Activated T-cell treated with anti-CD3 and anti-CD28 coated beads for 4 hours (primary cell): ENCODE results near the gene KIDINS220.

ENCODE experiments used
- DNase-seq: peaks from one replicate; pipeline ENCODE4 v3.0.0-alpha.2; 2020

KIDINS220 gene

DNA sequence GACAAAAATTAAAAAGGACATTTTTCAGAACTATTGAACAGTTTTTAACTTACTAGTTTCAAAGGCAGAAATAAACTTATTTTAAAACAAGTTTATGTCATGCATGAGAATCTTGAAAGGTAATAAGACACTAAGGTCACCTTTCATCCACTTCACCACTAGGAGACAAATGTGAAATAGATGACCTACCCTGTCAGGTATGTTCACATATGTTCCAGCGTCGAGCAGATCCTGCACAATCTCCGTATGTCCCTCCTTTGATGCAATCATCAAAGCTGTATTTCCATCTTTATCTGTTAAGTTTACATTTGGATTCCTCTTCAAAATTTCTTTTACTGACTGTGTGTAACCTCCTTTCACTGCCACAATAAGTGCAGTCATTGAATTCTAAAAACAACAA is 34.7 kb downstream of the KIDINS220 start:
- DNase-seq, result no peak

DNA sequence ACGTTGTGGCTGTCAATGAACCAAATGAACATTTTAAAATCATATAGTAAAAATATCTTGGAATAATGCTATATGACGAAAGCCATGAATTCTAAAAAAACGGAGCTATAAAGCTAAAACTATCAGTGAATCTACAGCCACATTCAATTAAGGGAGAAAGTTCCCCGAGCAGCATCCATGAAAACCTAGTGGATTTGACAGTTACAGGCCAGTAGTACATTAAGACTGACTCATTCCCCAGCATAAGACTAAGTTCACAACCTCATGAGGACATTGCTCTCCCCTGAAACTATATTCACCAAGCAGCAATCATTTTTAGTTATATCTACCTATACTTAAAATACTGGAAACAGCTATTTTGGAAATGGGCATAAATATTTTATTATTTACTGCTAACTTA is 36.6 kb downstream of the KIDINS220 start:
- DNase-seq, result no peak

DNA sequence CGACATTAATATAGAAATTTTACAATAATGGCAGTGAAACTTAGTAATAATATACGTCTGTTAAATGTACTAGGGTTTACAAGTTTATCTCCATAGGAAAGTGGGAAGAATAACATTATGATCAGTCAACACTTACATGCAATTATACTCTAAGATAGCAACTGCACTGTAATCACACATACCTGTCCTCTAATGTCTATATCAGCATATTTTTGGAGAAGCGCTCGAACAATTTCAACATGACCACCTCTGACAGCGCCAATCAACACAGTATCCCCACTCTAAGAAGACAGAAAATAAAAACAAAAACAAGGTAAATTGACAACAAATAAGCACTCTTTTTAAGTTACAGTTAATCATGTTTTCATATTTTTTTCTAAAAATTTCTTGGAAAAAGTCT is 37.2 kb downstream of the KIDINS220 start:
- no peak for DNase-seq

DNA sequence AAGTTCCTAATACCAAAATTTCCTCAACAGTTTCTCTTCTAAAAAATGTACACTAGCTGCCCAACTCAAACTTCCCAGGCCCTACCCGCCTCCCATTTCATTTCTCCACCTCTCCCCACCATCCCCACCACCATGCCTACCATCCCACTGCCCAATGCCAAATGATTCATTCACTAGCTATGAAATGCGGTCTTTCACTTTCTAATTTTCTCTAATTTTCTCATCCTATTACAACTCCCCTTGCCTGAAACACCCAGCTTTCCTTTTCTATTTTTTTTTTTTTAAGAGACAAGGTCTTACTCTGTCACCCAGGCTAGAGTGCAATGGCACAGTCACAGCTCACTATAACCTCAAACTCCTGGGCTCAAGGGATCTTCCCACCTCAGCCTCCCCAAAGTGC is 38.4 kb downstream of the KIDINS220 start:
- DNase-seq, result no peak

DNA sequence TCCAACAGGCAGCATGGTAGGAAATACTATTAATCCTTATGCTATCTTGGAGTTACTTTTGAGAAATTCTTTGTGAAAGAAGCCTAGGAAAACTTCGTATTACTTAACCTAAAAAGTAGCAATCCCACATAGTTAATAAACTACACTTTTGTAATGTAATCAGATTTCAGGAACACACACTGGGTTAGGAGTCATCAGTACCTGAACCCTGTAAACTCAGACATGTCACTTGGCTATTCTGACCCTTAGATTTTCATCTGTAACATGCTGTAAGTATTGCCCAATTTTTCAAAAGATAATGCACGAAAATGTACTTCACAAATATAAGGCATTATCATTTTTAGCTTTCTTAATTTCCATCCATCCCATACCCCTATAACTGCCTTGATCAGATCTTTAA is 39.0 kb downstream of the KIDINS220 start:
- DNase-seq, result no peak

DNA sequence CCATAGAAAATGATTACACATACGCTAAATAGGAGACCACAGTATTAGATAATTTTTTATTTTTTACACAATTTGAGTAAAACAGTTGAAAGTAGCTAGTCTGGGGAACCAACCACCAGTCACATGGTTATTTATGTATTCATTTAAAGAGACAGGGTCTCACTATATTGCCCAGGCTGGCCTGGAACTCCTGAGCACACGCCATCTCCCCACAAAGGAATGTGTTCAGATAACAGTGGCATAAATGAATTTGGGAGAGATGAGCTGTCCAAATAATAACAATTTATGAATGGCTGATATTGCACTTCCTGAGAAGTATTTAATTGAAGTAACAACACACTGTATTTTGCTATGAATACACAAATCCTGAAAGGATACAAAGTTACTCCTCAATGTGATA is 39.7 kb downstream of the KIDINS220 start:
- DNase-seq, result no peak

DNA sequence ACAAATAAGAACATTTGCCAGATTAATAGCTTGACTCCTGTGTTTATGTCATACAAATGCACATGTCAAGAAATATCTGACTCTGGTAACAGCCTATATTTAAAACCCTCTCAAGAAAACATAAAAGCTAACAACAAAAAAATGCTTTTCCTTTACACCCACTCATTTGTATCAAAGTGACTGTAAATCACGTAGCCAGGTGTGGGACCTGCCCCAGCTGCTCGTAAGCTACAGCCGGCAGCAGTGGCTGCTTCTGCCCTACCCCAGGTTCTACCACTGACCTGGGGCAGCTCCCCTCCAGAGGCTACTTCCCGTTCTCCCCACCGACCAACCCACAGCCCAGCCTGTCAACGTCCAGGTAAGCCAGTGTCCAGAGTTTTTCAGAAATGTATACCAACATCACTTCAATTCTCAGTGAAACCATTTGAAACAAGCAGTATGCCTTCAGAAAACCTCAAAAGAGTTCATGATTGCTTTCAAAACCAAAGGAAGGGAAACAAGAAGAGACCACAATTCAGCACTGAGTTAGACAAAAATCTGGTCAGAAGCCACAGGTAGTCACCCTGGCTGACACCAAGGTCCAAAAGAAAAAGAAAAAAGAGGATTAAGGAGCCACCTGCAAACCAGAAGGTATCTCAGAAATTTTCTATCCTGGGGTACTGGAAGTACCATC is 40.4 kb downstream of the KIDINS220 start:
- no peak for DNase-seq

DNA sequence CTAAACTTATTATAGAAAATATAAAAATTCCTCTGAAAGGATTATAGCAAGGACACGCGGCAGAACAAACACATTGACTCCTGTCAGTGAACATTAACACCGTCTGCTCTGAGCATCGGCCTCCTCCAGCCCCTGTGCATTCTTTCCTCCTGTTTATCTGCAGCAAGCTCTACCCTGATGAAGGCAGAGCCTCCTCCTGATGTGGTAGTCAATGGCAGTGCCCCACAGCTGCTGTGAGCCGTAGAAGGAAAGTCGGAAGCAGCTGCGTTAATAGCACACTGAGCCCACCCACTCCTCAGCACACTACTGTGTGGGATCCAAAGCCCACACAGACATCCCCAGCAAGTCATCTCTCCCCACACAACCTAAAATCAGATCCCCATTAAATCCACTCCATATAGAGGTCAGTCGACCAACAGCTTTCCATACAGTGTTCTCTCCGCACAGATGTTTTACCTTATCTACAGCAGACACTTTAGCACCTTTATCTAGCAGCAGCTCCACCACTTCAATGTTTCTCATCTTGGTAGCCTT is 41.0 kb downstream of the KIDINS220 start:
- DNase-seq, result no peak

DNA sequence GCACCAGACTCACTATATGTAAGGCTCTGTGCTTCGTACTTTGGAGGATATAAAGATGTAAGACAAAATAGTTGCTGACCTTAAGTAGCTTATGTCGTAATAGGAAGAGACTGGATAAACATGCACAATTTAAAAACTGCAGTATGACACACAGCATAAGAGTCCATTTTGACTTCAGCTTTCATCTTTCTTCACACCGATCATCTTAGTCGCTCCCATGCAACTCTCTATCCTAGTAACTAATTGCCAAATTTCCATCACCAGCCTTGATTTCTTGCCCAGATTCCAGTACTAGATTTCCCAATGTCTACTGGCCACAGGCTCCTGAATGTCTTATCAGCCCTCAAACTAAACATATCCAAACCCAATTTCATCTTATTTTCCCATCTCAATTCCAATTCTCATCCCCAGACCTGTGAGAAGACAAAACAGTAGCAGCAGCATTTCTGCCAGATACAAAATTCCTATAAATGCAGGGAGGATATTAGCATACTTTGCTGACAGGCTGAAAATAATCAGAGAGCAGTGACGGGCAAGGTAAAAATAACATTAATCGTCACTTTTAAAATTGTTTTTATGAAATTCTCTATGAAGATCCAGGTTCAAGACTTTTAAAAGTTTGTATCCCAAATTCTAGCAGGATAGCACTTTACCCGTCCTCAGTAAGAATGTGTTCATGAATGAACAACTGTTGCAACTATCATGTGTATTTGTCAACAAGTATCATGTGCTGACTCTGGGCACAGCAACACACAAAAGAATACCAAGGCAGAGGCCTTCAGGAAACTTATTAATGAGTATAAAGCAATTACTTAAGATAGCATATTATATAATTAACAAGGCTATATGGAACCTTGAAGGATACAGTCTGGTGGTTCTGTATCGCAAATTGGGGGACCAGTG is 42.2 kb downstream of the KIDINS220 start:
- no peak for DNase-seq

DNA sequence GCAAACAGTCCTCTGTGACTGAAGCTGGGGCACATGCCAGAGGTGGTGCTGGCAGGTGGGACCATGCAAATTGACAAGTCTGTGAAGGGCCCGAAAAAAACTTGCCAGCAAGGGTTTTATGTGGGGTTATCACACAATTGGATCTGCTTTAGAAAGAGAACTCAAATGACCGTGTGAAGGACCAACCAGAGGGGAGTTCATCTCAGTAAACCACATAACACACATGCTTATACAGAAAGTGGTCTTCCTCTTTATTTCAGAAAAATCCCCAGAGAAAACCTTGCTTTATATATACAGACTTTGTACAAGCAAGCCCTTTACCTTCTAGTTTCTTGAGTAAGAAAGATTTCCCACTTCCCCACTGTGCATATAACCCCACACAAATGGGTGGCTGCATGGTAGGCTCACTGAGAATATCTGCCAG is 46.7 kb downstream of the KIDINS220 start:
- no peak for DNase-seq

DNA sequence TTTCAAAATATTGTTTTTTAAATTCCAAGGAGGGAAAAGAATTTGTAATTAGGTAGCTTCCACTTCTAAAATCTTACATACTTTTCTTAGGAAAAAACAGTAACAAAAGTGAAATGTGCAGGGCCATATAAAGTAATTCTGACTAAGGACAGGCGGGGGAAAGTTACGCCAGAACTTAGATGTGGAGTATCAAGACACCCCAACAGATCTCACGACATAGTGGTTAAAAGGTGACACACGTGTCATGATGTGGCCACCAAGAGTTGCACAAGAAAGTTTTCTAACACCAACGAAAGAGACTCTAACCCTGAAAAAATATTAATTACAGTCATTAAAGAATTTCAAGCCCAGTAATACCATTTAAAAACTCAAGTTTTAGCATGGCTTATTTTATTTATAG is 51.0 kb downstream of the KIDINS220 start:
- DNase-seq, result no peak

DNA sequence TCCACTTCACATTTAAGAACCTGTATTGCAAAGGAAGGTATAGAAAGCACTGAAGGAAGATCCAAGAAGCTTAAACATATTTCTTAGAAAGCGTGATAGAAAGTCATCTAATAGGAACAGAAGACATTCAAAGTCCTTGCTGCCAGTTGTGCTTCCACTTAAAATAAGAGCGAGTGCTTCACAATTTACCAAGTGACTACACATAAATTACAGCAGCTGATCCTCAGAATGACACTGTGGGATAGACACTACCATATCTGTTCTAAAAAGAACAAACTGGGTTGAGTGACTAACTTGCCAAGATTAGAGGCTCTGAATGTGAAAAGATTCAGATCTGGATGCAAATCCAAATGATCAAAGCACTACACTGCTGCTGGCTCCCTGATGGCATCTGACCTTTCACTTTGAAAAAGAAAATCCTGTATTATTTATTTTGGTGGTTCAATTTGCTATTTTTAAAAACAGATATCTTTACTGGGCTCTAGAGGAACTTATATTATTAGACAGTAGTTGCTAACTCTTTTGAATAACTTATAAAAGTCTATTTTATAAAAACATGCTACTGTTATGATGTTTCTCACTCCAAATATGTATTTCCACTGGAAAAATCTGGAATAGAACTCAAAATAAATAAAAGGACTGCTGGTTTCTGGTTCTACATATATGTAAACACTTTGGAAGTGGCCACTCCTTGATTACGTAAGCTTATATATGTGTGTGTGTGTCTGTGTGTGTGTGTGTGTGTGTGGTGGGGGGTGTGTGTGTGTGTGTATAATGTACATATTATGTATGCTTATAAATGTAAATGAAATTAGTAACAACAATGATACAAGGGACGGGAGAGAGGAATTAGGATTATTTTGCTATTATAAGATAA is 57.4 kb downstream of the KIDINS220 start:
- DNase-seq, result no peak

DNA sequence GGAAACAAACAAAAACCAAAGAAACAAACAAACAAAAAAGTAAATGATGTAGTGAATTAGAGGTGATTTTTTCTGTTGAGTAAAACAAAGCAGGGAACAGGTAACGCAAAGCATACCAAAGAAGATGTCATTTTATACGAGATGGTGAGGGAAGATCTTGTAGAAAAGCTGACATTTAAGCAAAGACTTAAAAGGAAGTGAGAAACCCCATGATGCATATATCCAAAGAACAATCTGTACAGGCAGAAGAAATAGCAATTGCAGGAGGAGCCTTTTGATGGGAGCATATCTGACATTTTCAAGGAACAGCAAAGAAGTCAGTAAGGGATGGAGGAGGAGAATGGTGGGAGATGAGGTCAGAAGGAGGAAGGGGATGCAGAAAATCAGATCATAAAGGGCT is 63.0 kb downstream of the KIDINS220 start:
- DNase-seq, result no peak

DNA sequence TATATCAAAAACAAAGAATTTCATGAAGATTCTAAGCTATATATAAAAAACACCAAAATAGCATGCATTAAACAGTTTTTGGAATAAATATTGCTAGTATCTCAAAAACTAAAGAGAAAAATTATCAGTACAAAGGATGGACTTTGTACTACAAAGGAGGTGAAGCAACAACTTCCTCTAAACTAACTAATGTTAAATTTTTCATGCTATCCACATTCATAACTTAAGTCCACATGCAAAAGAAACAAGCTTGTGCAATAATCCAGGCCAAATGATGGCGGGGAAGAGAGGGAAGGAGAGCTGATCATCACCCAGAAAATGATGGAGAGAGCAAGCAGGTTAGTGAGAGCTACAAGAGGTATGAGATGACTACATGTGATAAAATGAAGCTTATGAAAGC is 70.1 kb downstream of the KIDINS220 start:
- DNase-seq, result no peak

DNA sequence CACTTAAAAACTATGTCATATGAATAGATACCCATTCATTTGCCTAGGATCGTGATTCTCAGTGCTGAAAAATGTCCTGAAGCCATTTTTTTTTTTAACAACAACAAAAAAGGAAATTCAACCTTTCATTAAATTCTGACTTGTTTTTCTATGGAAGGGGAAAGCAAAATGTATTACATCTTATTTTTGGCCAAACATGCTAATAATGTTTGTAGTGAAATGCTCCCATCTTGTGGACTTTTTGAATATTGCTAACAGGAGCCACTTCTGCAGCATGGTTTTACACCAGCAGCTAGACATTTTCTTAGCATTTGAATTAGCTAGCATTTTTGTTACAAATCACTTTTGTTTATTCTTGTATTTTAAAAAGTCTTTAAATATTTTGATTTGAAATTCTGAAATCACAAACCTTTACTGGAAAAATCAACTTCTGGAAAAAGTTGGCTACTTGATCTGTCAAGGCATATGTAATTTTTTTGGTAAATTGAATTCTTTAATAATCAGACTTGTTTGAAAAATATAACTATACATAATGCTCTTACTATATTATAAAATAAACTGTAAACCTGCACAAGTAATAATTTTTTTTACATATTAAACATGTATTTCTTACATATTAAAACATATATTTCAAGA is 75.8 kb downstream of the KIDINS220 start:
- DNase-seq, result no peak

DNA sequence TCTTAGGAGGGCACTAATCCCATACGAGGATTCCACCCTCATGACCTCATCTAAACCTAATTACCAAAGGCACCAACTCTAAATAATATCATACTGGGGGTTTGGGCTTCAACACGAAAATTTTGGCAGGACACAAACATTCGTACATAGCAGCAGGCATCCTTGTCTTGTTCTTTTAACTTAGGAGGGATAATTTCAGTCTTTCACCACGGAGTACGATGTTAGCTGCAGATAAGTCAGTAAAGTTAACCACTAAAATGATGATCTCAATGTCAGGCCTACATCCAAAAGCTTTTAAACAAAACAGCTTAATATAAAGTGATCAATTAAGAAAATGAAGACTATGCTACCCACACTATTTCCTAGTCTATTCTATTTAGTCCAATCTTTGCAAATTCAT is 80.7 kb downstream of the KIDINS220 start:
- DNase-seq, result no peak

DNA sequence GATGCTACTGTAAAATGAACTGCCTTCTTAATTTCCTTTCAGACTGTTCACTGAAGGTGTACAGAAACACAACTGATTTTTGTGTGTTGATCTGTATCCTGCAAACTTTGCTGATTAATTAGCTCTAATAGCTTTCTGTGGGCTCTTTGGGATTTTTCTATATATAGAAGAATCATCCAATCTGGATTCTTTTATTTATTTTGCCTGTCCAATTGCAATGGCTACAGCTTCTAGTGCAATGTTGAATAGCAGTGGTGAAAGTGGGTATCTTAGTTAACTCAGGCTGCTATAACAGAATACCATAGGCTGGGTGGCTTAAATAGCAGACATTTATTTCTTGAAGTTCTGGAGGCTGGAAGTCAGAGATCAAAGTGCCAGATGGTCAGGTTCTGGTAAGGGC is 81.2 kb downstream of the KIDINS220 start:
- DNase-seq, result no peak

DNA sequence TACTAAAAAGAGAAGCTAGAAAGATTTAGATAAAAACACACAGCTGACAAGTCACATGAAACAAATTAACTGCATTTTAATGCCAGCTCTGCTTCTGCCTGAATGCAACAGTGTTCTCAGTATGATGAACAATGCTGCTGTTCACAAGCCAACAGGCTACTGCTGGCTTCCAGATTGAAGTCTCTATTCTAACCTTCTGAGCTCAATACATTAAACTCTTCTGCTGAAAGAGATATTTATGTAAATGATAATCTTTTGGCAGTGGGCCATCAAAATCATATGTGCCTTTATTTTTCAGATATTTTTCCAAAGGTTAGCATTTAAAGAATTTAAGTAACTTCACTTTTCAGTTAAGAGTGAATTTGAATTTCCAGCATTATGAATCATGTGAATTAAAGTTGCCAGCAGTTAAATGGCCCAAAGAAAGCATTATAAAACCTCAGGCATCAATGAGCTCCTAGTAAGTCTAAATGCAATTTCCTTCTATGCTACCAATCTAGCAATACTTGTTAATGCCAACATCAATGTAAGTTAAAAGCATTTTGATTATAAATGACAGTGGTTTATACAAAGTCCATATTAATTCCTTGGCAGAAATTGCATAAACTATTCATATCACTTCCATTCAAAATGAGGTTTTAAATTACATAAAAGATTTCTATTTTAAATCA is 83.2 kb downstream of the KIDINS220 start:
- no peak for DNase-seq

DNA sequence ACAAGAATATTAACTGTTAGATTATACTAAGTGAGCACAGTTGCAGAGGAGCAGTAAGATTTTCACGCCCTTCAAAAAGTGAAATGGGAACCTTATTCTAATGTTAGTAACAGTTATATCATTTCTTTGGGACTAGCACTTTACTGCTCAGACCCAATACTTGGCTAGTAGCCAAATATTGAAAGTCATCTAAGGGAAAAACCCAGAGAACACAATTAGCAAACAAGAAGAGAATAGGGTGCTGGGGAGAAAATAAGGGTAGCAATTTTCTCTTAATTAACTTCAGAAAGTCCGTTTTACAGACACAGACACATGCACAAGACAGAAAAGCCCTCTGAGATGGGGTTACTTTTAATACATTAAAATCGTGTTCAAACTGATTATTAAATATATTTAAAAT is 83.8 kb downstream of the KIDINS220 start:
- no peak for DNase-seq

DNA sequence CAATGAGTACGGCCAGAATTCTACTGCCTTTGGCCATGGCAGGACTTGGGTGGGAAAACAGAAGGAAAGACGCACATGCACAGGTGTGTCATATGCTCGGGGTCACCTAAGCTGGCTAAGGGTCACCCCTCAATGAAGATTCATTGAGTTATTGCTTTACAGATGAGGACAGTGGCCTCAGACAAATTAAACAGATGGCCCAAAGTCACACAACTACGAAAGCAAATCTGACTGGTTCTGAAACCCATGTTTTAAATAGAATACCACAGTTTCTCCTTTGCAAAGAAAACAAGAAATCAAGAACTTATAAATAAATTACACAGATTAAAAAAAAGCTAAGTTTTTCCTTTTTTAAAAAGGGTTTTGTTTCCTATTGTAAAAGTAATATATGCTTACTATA is 85.0 kb downstream of the KIDINS220 start:
- no peak for DNase-seq

DNA sequence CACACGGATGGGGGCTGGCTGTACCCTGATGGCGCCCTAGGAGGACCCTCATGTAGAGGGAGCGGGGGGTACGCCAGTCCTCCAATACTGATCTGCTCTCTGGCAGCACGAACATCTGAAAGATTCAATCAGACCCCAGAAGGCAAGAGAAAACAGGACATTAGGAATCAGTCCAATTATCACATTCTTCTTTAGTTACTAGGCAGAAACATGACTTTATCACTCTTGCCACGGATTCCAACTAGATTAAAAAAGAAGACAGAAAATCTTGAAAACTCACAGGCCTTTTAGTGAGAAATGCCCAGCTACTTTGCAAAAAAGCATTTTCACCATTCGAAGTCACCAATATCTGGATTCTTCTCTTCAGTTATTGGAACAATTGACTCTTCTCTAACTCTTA is 87.2 kb downstream of the KIDINS220 start:
- no peak for DNase-seq

DNA sequence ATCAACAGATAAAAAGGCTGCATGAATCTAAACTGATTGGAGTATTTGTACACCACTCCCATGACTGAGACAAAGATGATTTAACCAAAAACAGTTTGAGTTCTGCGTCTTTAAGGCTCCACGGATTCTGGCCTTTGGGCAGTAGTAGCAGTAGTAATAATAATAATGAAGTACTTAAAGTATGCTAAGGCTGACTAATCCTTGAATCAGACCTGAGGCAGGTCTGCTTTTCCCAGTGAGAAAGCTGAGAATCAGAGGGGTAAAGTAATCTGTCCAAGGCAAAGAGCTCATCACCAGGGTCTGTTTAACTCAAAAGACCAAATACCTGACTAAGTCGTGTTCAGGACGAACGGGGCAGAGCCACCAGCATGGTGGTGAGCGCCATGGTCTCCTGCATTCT is 94.2 kb downstream of the KIDINS220 start:
- DNase-seq, result no peak
